HepG2 (cell line): ENCODE data around the gene RPL11. TPM values are rescaled to one million over a fixed set of nuclear protein-coding genes. Genes with fewer than 3 reads are reported as not detected.

Source experiments
- ATAC-seq: fragments of 200-7000 bp; cut with Tn5 transposase; 3 replicates; pipeline ENCODE4 v1.9.1; 2020; ENCODE audit warnings: mild to moderate bottlenecking, moderate library complexity
- BruUV-seq: library from RNA; stranded (reverse); fragments of 400-500 nt; replicated peaks from 2 replicates; lab custom pipeline; 2021; lab: Mats Ljungman, UMichigan
- CTCF ChIA-PET: fragments of 300-600 bp; formaldehyde crosslinking; extraction: SDS; loops from one replicate; lab custom pipeline; 2021; ENCODE audit warnings: low total read pairs, inconsistent platforms, low intra/inter-chr PET ratio; lab: Yijun Ruan, JAX
- POLR2A ChIA-PET: fragments of 350-600 bp; sonication (Branson Sonifier 250); formaldehyde crosslinking; loops from one replicate; lab custom pipeline; 2020; ENCODE audit warnings: antibody characterized with exemption, inconsistent platforms; lab: Yijun Ruan, JAX
- DNase-seq: peaks from one replicate; pipeline ENCODE4 v3.0.0-alpha.2; 2015; ENCODE audit warnings: low spot score
- FAIRE-seq: peaks from 3 replicates; lab custom pipeline; 2011; peaks lifted over from hg19 to GRCh38; lab: Jason Lieb, UNC
- H2AFZ ChIP-seq: one replicate; pipeline ENCODE4 v1.6.1; 2011; ENCODE audit warnings: low read length, inconsistent platforms
- H3K27ac ChIP-seq: fragments of 300-600 bp; 3 replicates; pipeline ENCODE4 v1.8.0; 2011; ENCODE audit warnings: mixed run types, mild to moderate bottlenecking, mixed read lengths, low read length, inconsistent platforms; ENCODE audit not compliant: insufficient read depth; ENCODE audit errors: extremely low read length
- H3K27me3 ChIP-seq, 2 experiments: fragments of 200-600 bp in 1 of 2; 2 replicates in 1 of 2; 3 replicates in 1 of 2; pipeline versions ENCODE4 v1.6.0 to v1.8.0; 2011; ENCODE audit warnings: low read length in 2 of 2, mild to moderate bottlenecking in 2 of 2, moderate library complexity in 2 of 2, inconsistent platforms in 1 of 2; ENCODE audit not compliant: insufficient read depth in 2 of 2, control insufficient read depth in 1 of 2
- H3K36me3 ChIP-seq, 2 experiments: fragments of 200-600 bp in 1 of 2; replicated peaks in 1 of 2; 2 replicates in 1 of 2; 3 replicates in 1 of 2; pipeline versions ENCODE4 v1.5.1 to v1.8.0; 2011; ENCODE audit warnings: low read length in 2 of 2, inconsistent platforms in 1 of 2; ENCODE audit not compliant: insufficient read depth in 2 of 2, control insufficient read depth in 1 of 2
- H3K4me1 ChIP-seq: 2 replicates; pipeline ENCODE4 v1.5.1; 2012; ENCODE audit warnings: low read length, inconsistent platforms; ENCODE audit not compliant: insufficient read depth
- H3K4me2 ChIP-seq: 2 replicates; pipeline ENCODE4 v1.6.0; 2011; ENCODE audit warnings: low read depth, low read length, inconsistent platforms
- H3K4me3 ChIP-seq, 3 experiments: fragments of 200-600 bp in 1 of 3; sonication (generic), shearing (Covaris generic) in 1 of 3; replicated peaks in 1 of 3; 2 replicates each; pipeline ENCODE4 v1.5.1; 2011 to 2016; ENCODE audit warnings: low read length in 3 of 3, inconsistent platforms in 2 of 3, low read depth in 2 of 3, mild to moderate bottlenecking in 2 of 3, control low read depth in 1 of 3, mixed read lengths in 1 of 3; ENCODE audit not compliant: insufficient read depth in 1 of 3
- H3K79me2 ChIP-seq: one replicate; pipeline ENCODE4 v1.6.1; 2011; ENCODE audit warnings: low read length, inconsistent platforms; ENCODE audit not compliant: insufficient read depth
- H3K9ac ChIP-seq: 2 replicates; pipeline ENCODE4 v1.6.0; 2011; ENCODE audit warnings: mild to moderate bottlenecking, low read depth, low read length, inconsistent platforms; ENCODE audit not compliant: insufficient read depth
- H3K9me3 ChIP-seq: 2 replicates; pipeline ENCODE4 v1.5.1; 2012; ENCODE audit warnings: mild to moderate bottlenecking, low read length
- H4K20me1 ChIP-seq: 2 replicates; pipeline ENCODE4 v1.6.0; 2011; ENCODE audit warnings: inconsistent platforms, mild to moderate bottlenecking, low read length, moderate library complexity; ENCODE audit not compliant: insufficient read depth
- ELF3 ChIP-seq: IDR thresholded peaks from 2 replicates; pipeline ENCODE4 v1.6.1; 2016; ENCODE audit warnings: missing genetic modification reagents, missing compliant biosample characterization
- HBP1 ChIP-seq: IDR thresholded peaks from 2 replicates; pipeline ENCODE4 v1.6.1; 2016; ENCODE audit warnings: low read depth, control low read depth
- RBM22 ChIP-seq: fragments of 200-400 bp; formaldehyde crosslinking; optimal IDR thresholded peaks from 2 replicates; pipeline ENCODE3; 2017; ENCODE audit warnings: mild to moderate bottlenecking, low read length, moderate library complexity
- TBX2 ChIP-seq: sonication (generic); formaldehyde crosslinking; IDR thresholded peaks from 2 replicates; pipeline ENCODE4 v1.5.0; 2020; ENCODE audit warnings: missing genetic modification reagents, mild to moderate bottlenecking, borderline replicate concordance
- ZNF142 ChIP-seq: sonication (generic); formaldehyde crosslinking; IDR thresholded peaks from 2 replicates; pipeline ENCODE4 v1.4.0; 2020; ENCODE audit warnings: missing genetic modification reagents
- ZNF276 ChIP-seq: sonication (generic); formaldehyde crosslinking; IDR thresholded peaks from 2 replicates; pipeline ENCODE4 v1.4.0; 2020; ENCODE audit warnings: mild to moderate bottlenecking, low read depth, missing genetic modification reagents
- ZNF556 ChIP-seq: sonication (generic); formaldehyde crosslinking; IDR thresholded peaks from 2 replicates; pipeline ENCODE4 v1.4.0; 2020; ENCODE audit warnings: mild to moderate bottlenecking, missing genetic modification reagents, borderline replicate concordance
- ZNF629 ChIP-seq: sonication (generic); formaldehyde crosslinking; conservative IDR thresholded peaks from 2 replicates; pipeline ENCODE4 v1.5.0; 2020; ENCODE audit warnings: missing genetic modification reagents
- ZSCAN31 ChIP-seq: sonication (generic); formaldehyde crosslinking; IDR thresholded peaks from 2 replicates; pipeline ENCODE4 v1.5.0; 2020; ENCODE audit warnings: low read depth, mild to moderate bottlenecking, missing genetic modification reagents
- WGBS: methylation state at CpG from one replicate; pipeline ENCODE4 v1.1.6; 2017; ENCODE audit warnings: low lambda C conversion rate; 5-methylcytosine and 5-hydroxymethylcytosine counted together
- in situ Hi-C: cut with HindIII; loops from 2 replicates; pipeline ENCODE4 v1.10.0; 2017; ENCODE audit warnings: low pct_unique_long_range_greater_than_20kb; ENCODE audit not compliant: extremely low pct_ligation_motif_present
- intact Hi-C: fragments of 100-400 bp; cut with micrococcal nuclease; formaldehyde crosslinking; loops from one replicate; pipeline ENCODE4 v1.10.0; 2022; ENCODE audit not compliant: unreplicated experiment
- polyA plus RNA-seq, 8 experiments: library from polyadenylated mRNA; depleted of rRNA in 3 of 8; stranded (reverse) in 7 of 8; unstranded in 1 of 8; fragments of >200 nt; fragmentation: Illumina TruSeq in 4 of 8; extraction: Trizol in 4 of 8; gene quantifications; 2 replicates each; pipeline versions ENCODE4 v1.2.1 to v1.2.3, GENCODE V29; 2011 to 2016; ENCODE audit warnings: low read depth in 4 of 8, missing spikeins in 1 of 8, mixed read lengths in 1 of 8; ENCODE audit not compliant: insufficient read depth in 1 of 8
- total RNA-seq, 5 experiments: library from RNA; depleted of rRNA; stranded (reverse); fragments of >200 nt; fragmentation: Illumina TruSeq; extraction: Trizol; gene quantifications; 2 replicates each; pipeline ENCODE4 v1.2.3, GENCODE V29; 2016; ENCODE audit warnings: low read depth in 1 of 5

RPL11 gene
- total and polyA plus RNA-seq, 2 of the 13 experiments (the other 11 are each of a cell fraction or from before 2014, with no cell fraction given) = 1,682 to 2,010 TPM

GRCh38 chr1:23696335-23696989, 4.9 kb downstream of the RPL11 start:
- H4K20me1 ChIP-seq = peaks cover 81% of the 10 kb centered on the region
- ChIA-PET POLR2A (interaction anchor here (2.7 kb wide), 1 partner anchor 9 kb away, joined by 9 read pairs; no protein-coding TSS in a partner anchor), CTCF (no interaction called here)
- no peak overlapping the region for H3K4me2 ChIP-seq
- H3K9me3 ChIP-seq = no peaks in the 10 kb centered on the region
- TF ChIP-seq TBX2 (CRISPR knock-in tag) = no peak
- no peak for TF ChIP-seq ZNF556 (CRISPR knock-in tag)
- peak; percentile 58 for TF ChIP-seq RBM22
- TF ChIP-seq HBP1 = no peak
- no peak for TF ChIP-seq ZNF142 (CRISPR knock-in tag)
- no peak for TF ChIP-seq ZSCAN31 (CRISPR knock-in tag)
- no peak for TF ChIP-seq ELF3 (CRISPR knock-in tag)
- TF ChIP-seq ZNF629 (CRISPR knock-in tag) = no peak
- no peak for TF ChIP-seq ZNF276 (CRISPR knock-in tag)
- no peak overlapping the region for H2AFZ ChIP-seq
- no peak overlapping the region for H3K4me3 ChIP-seq
- in situ Hi-C loops (no loop called here), intact Hi-C loops (no loop called here)
- peaks cover 53% of the 10 kb centered on the region for H3K4me1 ChIP-seq
- H3K27ac ChIP-seq = no peak overlapping the region
- ATAC-seq (no peak), DNase-seq (no peak), FAIRE-seq (no peak)
- no TSS peak for BruUV-seq
- H3K36me3 ChIP-seq = peaks cover 31 to 81% of the 10 kb centered on the region in 2 experiments
- H3K27me3 ChIP-seq = no peaks in the 10 kb centered on the region; a peak in 1 of 5 replicates
- H3K9ac ChIP-seq = no peak overlapping the region
- 87% methylated on average over 5 of the region's 6 CpGs for WGBS
- H3K79me2 ChIP-seq = peaks cover 79% of the 10 kb centered on the region
